ENCODE data around the gene SARNP.
"Not testable (repeated sequence)": the region's sequence is repeated elsewhere in the genome, so short reads cannot be mapped to it uniquely, and the experiment has no call there.

SARNP gene

DNA sequence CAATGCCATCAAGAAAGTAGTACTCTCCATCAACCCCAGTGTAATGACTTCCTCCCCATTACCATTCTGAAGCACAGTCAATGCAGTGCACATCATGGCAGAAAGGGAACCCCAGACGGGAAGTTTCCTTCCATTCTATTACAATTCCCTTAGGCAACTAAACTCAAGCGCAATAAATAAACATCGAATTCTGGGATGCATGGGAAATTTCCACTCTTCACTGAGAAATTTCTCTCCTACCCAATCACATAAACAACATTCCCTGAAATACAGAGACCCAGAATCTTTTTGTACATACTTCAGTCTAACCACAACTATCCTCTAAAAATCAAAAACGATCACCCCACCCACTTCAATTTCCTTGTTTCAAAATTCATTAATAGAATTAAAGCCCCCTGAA lies 20.0 kb downstream of the SARNP start:
- in situ Hi-C loops (cut with MboI; ENCODE audit: low sequenced_read_pairs), result no loop called here

- in situ Hi-C loops (cut with MboI; ENCODE audit: low sequenced_read_pairs), result no loop called here
Observed at GRCh38 chr12:55797068-55797467, 20.5 kb downstream of the SARNP start.

DNA sequence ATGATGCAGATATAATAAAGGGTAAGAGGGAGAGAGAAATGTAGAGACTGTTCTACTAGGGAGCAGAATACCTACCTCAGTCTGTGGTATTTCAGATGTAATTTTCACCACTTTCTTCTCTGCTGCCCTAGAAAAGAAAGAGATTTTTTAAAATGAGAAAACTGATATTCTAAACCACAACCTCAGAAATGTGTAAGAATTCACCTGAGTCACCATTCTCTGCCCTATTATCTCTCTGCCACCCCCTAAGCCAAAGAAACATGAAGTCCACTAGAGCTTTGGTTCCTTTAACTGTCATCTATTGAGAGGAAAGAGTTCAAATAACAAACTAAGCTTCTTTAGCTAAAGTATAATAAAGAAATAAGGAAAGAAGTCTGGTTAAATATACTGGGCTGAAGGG lies 21.6 kb downstream of the SARNP start:
- in situ Hi-C loops (cut with MboI; ENCODE audit: low sequenced_read_pairs), result no loop called here

GRCh38 chr12:55789893-55790292 lies 27.6 kb downstream of the SARNP start:
- in situ Hi-C loops (cut with MboI; ENCODE audit: low sequenced_read_pairs), result no loop called here

DNA sequence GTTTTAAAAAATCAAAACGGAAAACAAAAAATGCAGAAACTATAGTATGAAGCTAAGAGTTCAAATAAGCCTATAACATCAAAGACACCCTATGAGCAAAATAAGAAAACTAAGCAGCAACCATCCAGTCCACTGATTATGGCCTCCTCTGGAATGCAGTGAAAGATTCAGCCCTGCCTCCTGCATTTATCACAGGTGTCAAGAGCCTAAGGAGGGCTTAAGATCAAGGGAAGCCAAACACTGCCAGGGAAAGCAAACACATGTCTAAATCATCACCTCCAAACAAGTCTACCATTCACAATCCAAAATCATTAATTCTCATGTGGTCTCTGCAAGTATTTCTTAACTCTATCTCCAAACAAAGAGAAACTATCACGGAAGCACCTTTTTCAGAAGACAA lies 28.4 kb downstream of the SARNP start:
- in situ Hi-C loops (cut with MboI; ENCODE audit: low sequenced_read_pairs), result no loop called here

- in situ Hi-C loops (cut with MboI; ENCODE audit: low sequenced_read_pairs), result no loop called here
Observed at GRCh38 chr12:55788546-55788945, 29.0 kb downstream of the SARNP start.

- in situ Hi-C loops (cut with MboI; ENCODE audit: low sequenced_read_pairs), result no loop called here
Observed at GRCh38 chr12:55780685-55781084, 36.8 kb downstream of the SARNP start.

DNA sequence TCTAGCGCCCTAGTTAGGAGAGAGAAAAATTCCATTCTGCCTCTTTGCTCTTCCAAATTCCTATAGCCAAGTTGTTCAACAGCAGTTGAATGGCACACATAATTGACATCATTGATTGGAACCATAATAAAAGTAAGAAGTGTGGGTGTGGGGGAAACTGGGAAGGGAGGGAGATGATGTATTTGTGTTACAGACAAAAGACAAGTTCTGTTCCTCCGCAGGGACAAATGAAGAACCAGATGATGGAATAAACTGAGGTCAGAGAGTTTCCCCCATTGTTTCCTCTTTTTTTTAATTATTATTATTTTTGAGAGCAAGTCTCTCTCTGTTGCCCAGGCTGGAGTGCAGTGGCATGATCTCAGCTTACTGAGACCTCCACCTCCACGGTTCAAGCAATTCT lies 39.7 kb downstream of the SARNP start:
- in situ Hi-C loops (cut with MboI; ENCODE audit: low sequenced_read_pairs), result no loop called here

GRCh38 chr12:55771736-55772135 lies 45.8 kb downstream of the SARNP start:
- in situ Hi-C loops (cut with MboI; ENCODE audit: low sequenced_read_pairs), result no loop called here

DNA sequence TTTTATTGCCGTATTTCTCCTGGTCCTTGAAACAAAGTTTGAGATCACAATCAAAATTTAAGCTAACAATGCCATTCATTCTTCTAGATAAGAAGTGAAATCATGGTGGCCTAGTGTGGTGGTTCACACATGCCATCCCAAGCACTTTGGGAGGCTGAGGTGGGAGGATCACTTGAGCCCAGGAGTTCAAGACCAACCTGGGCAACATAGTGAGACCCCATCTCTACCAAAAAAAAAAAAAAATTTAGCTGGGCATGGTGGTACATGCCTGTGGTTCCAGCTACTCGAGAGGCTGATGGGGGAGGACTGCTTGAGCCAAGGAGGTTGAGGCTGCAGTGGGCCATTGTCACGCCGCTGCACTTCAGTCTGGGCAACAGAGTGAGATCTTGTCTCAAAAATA lies 50.4 kb downstream of the SARNP start:
- in situ Hi-C loops (cut with MboI; ENCODE audit: low sequenced_read_pairs), result no loop called here

GRCh38 chr12:55765736-55766290 lies 51.7 kb downstream of the SARNP start:
- in situ Hi-C loops (cut with MboI; ENCODE audit: low sequenced_read_pairs), result no loop called here

GRCh38 chr12:55762646-55763045 lies 54.9 kb downstream of the SARNP start:
- in situ Hi-C loops (cut with MboI; ENCODE audit: low sequenced_read_pairs), result no loop called here

- in situ Hi-C loops (cut with MboI; ENCODE audit: low sequenced_read_pairs), result no loop called here
Observed at GRCh38 chr12:55760663-55761062, 56.9 kb downstream of the SARNP start.

DNA sequence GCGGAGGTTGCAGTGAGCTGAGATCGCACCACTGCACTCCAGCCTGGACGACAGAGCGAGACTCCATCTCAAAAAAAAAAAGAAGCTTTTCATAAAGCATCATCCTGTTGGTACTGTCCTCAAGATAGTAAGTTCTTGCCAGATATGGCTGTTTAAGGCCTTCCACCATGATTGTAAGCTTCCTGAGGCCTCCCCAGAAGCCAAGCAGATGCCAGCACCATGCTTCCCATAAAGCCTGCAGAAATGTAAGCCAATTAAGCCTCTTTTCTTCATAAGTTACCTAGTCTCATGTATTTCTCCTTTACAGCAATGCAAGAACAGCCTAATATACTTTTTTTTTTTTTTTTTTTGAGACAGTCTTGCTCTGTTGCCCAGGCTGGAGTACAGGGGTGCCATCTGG lies 58.9 kb downstream of the SARNP start:
- in situ Hi-C loops (cut with MboI; ENCODE audit: low sequenced_read_pairs), result not testable (repeated sequence)

- in situ Hi-C loops (cut with MboI; ENCODE audit: low sequenced_read_pairs), result no loop called here
Observed at GRCh38 chr12:55757701-55758100, 59.8 kb downstream of the SARNP start.

DNA sequence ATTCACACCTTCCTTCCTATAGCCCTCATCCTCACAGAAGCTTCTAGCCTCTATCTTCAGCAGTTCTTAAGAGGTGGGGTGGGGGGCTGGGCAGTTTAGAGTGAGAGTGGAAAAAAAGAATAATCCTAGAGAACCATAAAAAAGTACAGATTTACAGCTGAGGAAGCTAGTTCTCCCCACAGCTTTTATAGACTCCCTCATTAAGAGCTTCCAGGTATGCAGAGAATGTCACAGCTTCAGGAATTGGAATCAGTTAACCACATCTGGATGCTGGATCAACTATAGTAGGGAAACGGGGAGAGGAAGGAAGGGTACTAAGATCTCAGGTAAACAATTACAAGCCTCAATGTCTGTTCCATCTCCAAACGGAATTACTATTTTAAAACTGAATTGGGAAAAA lies 62.3 kb downstream of the SARNP start:
- in situ Hi-C loops (cut with MboI; ENCODE audit: low sequenced_read_pairs), result no loop called here

GRCh38 chr12:55748230-55748993 lies 69.1 kb downstream of the SARNP start:
- in situ Hi-C loops (cut with MboI; ENCODE audit: low sequenced_read_pairs), result no loop called here

DNA sequence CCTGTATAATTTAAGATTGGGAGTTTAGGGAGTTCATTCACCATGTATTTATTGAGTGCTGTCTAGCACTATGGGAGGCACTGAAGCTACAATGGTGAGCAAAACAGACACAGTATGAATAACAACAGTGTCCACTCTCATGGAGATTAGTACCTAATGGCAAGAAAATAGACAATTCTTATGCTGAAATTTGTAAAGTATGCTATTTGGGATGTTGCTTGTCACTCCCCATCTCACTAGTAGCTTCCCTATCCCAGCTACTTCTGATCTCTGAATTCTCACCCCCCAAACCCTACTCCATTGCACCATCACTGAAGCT lies 70.7 kb downstream of the SARNP start:
- in situ Hi-C loops (cut with MboI; ENCODE audit: low sequenced_read_pairs), result no loop called here

DNA sequence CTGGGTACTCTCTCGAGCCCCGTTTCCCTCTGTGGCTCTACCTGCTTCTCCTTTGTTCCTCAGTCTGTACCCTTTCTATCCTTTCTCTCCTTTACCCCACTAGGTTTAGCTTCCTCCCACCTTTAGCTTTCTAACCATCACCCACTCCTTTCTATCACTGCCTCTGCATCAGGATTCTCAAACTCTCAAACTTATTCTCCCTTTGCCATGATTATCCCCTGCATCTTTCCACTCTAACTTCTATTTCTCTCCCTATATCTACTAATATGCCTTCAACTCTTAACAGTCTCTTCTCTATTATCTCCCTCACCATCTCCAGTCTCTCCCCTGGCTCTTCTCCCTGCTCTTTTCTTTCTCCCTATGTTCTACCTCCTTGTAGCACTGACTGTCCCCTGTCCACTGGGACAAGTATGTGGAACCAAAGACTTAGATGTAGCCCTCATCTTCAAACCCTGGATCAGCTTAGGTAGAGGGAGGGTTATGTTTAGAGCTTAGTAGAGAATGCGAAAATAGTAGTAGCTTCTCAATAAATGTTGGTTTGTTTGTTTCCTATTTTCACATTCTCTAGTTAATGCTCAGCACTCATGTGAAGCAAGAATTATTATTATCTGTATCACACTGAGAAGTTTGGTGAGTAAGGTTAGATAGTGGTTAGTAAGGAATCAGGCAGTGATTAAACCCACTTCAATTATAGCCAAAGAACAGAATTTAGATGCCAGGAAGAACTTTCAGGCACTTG lies 71.2 kb downstream of the SARNP start:
- in situ Hi-C loops (cut with MboI; ENCODE audit: low sequenced_read_pairs), result no loop called here

GRCh38 chr12:55745361-55746173 lies 72.0 kb downstream of the SARNP start:
- in situ Hi-C loops (cut with MboI; ENCODE audit: low sequenced_read_pairs), result no loop called here

DNA sequence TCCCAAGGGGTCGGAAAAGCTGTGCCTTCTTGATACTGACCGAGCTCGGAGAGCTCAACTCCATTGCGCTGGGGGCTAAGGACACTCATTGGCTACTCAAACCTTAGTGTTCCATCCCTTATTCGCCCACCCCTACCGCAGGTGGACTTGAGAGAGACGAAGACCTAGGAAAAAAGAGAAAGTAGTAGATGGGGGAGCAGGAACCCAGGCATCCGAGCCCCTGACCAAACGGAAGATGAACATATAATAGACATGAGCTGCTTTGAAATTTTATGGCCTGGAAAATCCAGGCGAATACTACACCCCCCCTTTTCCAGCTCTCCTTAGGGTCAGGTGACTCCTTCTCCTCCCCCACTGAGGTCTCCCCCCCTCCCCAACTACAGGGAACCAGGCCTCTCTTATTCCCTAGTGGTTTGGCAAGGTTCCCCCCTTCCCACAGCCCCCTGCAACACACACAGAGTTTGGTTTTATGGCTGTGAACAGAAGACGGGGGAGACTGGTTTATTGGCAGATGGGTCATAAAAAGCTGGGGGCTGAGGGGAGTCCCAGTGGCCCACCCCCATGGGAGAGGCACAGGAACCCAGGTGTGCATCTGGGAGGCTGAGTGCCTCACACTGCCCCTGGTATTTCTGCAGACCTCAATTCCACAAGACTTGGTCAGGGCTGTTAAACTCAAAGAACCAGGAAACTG lies 73.0 kb downstream of the SARNP start:
- in situ Hi-C loops (cut with MboI; ENCODE audit: low sequenced_read_pairs), result no loop called here

All from HL-60/S4 (cell line).